ENCODE measurements around the gene DBNL. TPM values are rescaled to one million over a fixed set of nuclear protein-coding genes. Genes with fewer than 3 reads are reported as not detected.
A peak's percentile ranks its signal among the peaks of the same experiment; 100 is the strongest.

The DBNL gene
- total RNA-seq, 1 experiment from 2014 or later: 111 TPM

DNA sequence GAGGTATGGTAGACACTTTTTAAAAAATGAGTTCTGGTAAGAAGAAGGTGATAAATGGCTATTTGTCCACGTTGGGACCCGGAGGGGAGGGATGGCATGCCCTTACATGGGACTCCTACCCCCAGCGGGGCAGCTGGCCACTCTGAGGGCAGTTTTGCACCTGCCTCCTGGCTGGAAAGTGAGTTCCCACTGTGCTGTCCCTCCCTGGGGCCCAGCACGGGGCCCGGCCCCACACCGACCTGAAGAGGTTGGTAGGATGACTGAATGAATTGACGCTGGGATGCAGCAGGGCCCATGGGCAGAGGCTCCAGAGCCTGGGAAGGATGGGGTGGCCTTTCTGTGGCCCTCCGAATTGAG lies 59.0 kb downstream of the DBNL start:
- Histone ChIP-seq H3K4me1 (ENCODE audit: control insufficient read depth, insufficient read depth, low read length) (peaks cover 12% of the 10 kb centered on the region; the same call in 1 of the 2 replicates), H3K4me3 (ENCODE audit: low read depth in 2 of 2, low read length in 2 of 2) (no peak overlapping the region), H3K27me3 (ENCODE audit: control insufficient read depth, insufficient read depth, low read length) (no peaks in the 10 kb centered on the region), H3K9me3 (ENCODE audit: control insufficient read depth, insufficient read depth, low read depth, low read length) (no peaks in the 10 kb centered on the region), H3K36me3 (ENCODE audit: control insufficient read depth, insufficient read depth, low read length) (no peaks in the 10 kb centered on the region), H3K27ac (ENCODE audit: low read length) (no peak overlapping the region)
- BruUV-seq (replicated peaks): no TSS peak
- no peak for DNase-seq (ENCODE audit: low read depth, low spot score)
- intact Hi-C loops (cut with micrococcal nuclease; ENCODE audit: unreplicated experiment) (no loop called here), in situ Hi-C loops (cut with HindIII; ENCODE audit: low pct_unique_long_range_greater_than_20kb, low sequenced_read_pairs) (no loop called here)
- ATAC-seq: no peak
- CTCF ChIA-PET: no interaction called here
- POLR2A ChIA-PET: no interaction called here
- TF ChIP-seq, protein P1, sequence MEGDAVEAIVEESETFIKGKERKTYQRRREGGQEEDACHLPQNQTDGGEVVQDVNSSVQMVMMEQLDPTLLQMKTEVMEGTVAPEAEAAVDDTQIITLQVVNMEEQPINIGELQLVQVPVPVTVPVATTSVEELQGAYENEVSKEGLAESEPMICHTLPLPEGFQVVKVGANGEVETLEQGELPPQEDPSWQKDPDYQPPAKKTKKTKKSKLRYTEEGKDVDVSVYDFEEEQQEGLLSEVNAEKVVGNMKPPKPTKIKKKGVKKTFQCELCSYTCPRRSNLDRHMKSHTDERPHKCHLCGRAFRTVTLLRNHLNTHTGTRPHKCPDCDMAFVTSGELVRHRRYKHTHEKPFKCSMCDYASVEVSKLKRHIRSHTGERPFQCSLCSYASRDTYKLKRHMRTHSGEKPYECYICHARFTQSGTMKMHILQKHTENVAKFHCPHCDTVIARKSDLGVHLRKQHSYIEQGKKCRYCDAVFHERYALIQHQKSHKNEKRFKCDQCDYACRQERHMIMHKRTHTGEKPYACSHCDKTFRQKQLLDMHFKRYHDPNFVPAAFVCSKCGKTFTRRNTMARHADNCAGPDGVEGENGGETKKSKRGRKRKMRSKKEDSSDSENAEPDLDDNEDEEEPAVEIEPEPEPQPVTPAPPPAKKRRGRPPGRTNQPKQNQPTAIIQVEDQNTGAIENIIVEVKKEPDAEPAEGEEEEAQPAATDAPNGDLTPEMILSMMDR (IDR thresholded peaks at IDR 0.05): no peak
- TF ChIP-seq SIN3A (IDR thresholded peaks at IDR 0.05; ENCODE audit: borderline replicate concordance, insufficient read depth, low read depth, low read length): no peak
- TF ChIP-seq, protein P2, sequence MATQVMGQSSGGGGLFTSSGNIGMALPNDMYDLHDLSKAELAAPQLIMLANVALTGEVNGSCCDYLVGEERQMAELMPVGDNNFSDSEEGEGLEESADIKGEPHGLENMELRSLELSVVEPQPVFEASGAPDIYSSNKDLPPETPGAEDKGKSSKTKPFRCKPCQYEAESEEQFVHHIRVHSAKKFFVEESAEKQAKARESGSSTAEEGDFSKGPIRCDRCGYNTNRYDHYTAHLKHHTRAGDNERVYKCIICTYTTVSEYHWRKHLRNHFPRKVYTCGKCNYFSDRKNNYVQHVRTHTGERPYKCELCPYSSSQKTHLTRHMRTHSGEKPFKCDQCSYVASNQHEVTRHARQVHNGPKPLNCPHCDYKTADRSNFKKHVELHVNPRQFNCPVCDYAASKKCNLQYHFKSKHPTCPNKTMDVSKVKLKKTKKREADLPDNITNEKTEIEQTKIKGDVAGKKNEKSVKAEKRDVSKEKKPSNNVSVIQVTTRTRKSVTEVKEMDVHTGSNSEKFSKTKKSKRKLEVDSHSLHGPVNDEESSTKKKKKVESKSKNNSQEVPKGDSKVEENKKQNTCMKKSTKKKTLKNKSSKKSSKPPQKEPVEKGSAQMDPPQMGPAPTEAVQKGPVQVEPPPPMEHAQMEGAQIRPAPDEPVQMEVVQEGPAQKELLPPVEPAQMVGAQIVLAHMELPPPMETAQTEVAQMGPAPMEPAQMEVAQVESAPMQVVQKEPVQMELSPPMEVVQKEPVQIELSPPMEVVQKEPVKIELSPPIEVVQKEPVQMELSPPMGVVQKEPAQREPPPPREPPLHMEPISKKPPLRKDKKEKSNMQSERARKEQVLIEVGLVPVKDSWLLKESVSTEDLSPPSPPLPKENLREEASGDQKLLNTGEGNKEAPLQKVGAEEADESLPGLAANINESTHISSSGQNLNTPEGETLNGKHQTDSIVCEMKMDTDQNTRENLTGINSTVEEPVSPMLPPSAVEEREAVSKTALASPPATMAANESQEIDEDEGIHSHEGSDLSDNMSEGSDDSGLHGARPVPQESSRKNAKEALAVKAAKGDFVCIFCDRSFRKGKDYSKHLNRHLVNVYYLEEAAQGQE (IDR thresholded peaks at IDR 0.05; ENCODE audit: insufficient read depth in 1 of 2, low read depth in 2 of 2, low read length in 1 of 2): no peak
- no peak for TF ChIP-seq TCF7L2 (IDR thresholded peaks at IDR 0.05; ENCODE audit: low read depth, low read length)
- no peak for TF ChIP-seq POLR2AphosphoS5 (IDR thresholded peaks at IDR 0.05; ENCODE audit: low read depth, low read length)

DNA sequence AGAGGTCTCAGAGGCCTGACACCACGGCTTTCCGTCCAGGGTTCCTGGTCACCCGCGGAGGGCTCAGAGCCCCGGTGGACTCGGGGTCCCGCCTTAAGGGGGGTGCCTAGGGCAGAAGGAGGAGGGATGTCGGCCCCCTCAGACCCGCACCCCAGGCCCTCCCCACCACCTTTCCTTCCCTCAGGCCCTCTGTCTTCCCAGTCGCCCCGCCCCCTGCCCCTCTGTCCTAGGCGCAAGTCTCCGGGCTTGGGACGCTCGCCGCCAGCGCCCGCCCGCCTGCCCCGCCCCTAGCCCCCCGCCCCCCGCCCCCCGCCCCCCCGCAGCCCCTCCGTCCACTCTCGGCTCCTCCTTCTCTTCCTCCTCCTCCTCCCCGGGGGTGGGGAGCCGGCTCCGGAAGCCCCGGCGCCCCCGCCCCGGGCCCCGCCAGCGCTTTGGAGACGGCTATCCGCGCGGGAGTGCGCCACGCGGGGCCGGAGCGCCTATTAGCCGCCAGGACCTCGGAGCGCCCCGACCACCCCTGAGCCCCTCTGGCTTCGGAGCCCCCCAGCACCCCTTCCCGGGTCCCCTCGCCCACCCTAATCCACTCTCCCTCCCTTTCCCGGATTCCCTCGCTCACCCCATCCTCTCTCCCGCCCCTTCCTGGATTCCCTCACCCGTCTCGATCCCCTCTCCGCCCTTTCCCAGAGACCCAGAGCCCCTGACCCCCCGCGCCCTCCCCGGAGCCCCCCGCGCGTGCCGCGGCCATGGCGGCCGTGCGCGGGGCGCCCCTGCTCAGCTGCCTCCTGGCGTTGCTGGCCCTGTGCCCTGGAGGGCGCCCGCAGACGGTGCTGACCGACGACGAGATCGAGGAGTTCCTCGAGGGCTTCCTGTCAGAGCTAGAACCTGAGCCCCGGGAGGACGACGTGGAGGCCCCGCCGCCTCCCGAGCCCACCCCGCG lies 59.7 kb downstream of the DBNL start, which contains the start of gene AEBP1:
AEBP1 (plus strand) TSS at position 423 of the 937 bp plus-strand sequence; CDS start at position 744, 321 bp downstream.
- ATAC-seq (no peak), DNase-seq (ENCODE audit: low read depth, low spot score) (no peak)
- no peak within 1 kb of the TSS for H3K27ac ChIP-seq (ENCODE audit: low read length)
- ChIA-PET CTCF (no interaction called here), POLR2A (no interaction called here)
- in situ Hi-C loops (cut with HindIII; ENCODE audit: low pct_unique_long_range_greater_than_20kb, low sequenced_read_pairs) (no loop called here), intact Hi-C loops (cut with micrococcal nuclease; ENCODE audit: unreplicated experiment) (no loop called here)
- H3K27me3 ChIP-seq (ENCODE audit: control insufficient read depth, insufficient read depth, low read length): no peaks in the 10 kb centered on the region
- TF ChIP-seq POLR2AphosphoS5 (IDR thresholded peaks at IDR 0.05; ENCODE audit: low read depth, low read length) (no peak), SIN3A (IDR thresholded peaks at IDR 0.05; ENCODE audit: borderline replicate concordance, insufficient read depth, low read depth, low read length) (no peak)
- no TSS peak for BruUV-seq (replicated peaks)
- H3K36me3 ChIP-seq (ENCODE audit: control insufficient read depth, insufficient read depth, low read length): no peaks in the 10 kb centered on the region
- peak within 1 kb of the TSS in 1 of 2 experiments; percentile 30; a peak in 1 of 4 replicates for H3K4me3 ChIP-seq (ENCODE audit: low read depth in 2 of 2, low read length in 2 of 2)
- no peaks in the 10 kb centered on the region for H3K9me3 ChIP-seq (ENCODE audit: control insufficient read depth, insufficient read depth, low read depth, low read length)
- H3K4me1 ChIP-seq (ENCODE audit: control insufficient read depth, insufficient read depth, low read length): peaks cover 12% of the 10 kb centered on the region; the same call in 1 of the 2 replicates
